ENCODE results near the gene ACP7.
"Not testable (repeated sequence)": the region's sequence is repeated elsewhere in the genome, so short reads cannot be mapped to it uniquely, and the experiment has no call there.

The ACP7 gene

DNA sequence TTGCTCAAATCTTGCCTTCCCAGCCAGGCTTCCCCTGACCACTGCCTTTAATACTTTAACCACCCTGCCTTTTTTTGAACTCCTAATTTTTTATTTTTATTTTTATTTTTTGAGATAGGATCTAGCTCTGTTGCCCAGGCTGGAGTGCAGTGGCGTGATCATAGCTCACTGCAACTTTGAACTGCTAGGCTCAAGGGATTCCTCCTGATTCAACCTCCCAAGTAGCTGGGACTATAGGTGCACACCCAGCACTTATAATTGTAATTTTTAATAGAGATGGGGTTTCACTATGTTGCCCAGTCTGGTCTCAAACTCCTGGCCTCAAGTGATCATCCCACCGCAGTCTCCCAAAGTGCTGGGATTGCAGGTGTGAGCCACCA is 30.1 kb upstream of the ACP7 start:
- no peak for TF ChIP-seq POLR2A (IDR thresholded peaks at IDR 0.05; ENCODE audit: low read depth, low read length)
- TF ChIP-seq TAF1 (IDR thresholded peaks at IDR 0.05; ENCODE audit: borderline replicate concordance, low read depth, low read length): no peak
- TF ChIP-seq POLR2AphosphoS5 (IDR thresholded peaks at IDR 0.05; ENCODE audit: low read depth, low read length): no peak
- no peak for FAIRE-seq
- DNase-seq (ENCODE audit: insufficient read length): no peak

GRCh38 chr19:39057615-39058014 is 26.6 kb upstream of the ACP7 start:
- no peak for FAIRE-seq
- TF ChIP-seq POLR2A (IDR thresholded peaks at IDR 0.05; ENCODE audit: low read depth, low read length): no peak
- TF ChIP-seq TAF1 (IDR thresholded peaks at IDR 0.05; ENCODE audit: borderline replicate concordance, low read depth, low read length): no peak
- no peak for TF ChIP-seq POLR2AphosphoS5 (IDR thresholded peaks at IDR 0.05; ENCODE audit: low read depth, low read length)
- no peak for DNase-seq (ENCODE audit: insufficient read length)

DNA sequence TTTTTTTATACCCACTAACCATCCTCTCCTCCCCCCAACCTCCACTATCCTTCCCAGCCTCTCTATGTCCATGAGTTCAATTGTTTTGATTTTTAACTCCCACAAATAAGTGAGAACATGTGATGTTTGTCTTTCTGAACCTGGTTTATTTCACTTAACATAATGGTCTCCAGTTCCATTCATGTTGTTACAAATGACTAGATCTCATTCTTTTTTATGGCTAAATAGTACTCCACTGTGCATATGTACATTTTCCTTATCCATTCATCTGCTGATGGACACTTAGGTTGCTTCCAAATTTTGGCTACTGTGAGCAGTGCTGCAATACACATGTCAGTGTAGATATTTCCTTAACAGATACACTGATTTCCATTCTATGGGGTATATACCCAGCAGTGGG is 24.9 kb upstream of the ACP7 start:
- FAIRE-seq (no peak), DNase-seq (ENCODE audit: insufficient read length) (no peak)
- no peak for TF ChIP-seq TAF1 (IDR thresholded peaks at IDR 0.05; ENCODE audit: borderline replicate concordance, low read depth, low read length)
- TF ChIP-seq POLR2AphosphoS5 (IDR thresholded peaks at IDR 0.05; ENCODE audit: low read depth, low read length): no peak
- TF ChIP-seq POLR2A (IDR thresholded peaks at IDR 0.05; ENCODE audit: low read depth, low read length): no peak

GRCh38 chr19:39060171-39060570 is 24.0 kb upstream of the ACP7 start:
- TF ChIP-seq POLR2AphosphoS5 (IDR thresholded peaks at IDR 0.05; ENCODE audit: low read depth, low read length) (no peak), POLR2A (IDR thresholded peaks at IDR 0.05; ENCODE audit: low read depth, low read length) (no peak), TAF1 (IDR thresholded peaks at IDR 0.05; ENCODE audit: borderline replicate concordance, low read depth, low read length) (no peak)
- DNase-seq (ENCODE audit: insufficient read length) (no peak), FAIRE-seq (no peak)

DNA sequence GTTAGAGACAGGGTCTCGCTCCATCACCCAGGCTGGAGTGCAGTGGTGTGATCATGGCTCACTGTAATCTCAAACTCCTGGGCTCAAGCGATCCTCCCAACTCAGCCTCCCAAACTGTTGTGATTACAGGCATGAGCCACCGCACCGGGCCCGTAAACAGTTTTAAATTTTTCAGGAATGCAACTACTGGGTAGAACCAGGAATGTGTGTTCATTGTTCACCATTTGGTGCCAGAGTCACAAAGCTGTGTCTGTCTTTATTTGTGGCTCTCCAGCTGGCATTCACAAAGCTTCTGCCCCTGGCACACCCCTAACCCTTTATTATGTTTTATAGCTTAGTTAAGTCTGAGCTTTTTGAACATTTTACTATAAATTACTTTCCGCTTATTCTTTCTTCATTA is 19.8 kb upstream of the ACP7 start:
- no peak for FAIRE-seq
- no peak for TF ChIP-seq POLR2A (IDR thresholded peaks at IDR 0.05; ENCODE audit: low read depth, low read length)
- TF ChIP-seq TAF1 (IDR thresholded peaks at IDR 0.05; ENCODE audit: borderline replicate concordance, low read depth, low read length): no peak
- DNase-seq (ENCODE audit: insufficient read length): no peak

GRCh38 chr19:39065928-39066327 is 18.2 kb upstream of the ACP7 start:
- TF ChIP-seq TAF1 (IDR thresholded peaks at IDR 0.05; ENCODE audit: borderline replicate concordance, low read depth, low read length) (no peak), POLR2AphosphoS5 (IDR thresholded peaks at IDR 0.05; ENCODE audit: low read depth, low read length) (no peak), POLR2A (IDR thresholded peaks at IDR 0.05; ENCODE audit: low read depth, low read length) (no peak)
- FAIRE-seq: no peak
- no peak for DNase-seq (ENCODE audit: insufficient read length)

DNA sequence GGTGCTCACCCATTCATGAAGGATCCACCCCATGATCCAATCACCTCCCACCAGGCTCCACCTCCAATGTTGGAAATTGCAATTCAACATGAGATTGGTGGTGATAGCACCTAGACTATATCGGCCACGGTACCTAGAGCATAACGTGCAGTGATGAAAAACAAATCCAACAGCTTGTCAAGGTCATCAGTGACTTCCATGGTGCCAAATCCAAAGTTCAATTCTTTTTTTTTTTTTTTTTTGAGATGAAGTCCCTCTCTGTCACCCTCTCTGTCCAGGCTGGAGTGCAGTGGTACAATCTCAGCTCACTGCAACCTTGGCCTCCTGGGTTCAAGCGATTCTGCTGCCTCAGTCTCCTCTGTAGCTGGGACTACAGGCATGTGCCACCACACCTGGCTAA is 17.1 kb upstream of the ACP7 start:
- FAIRE-seq: no peak
- TF ChIP-seq POLR2AphosphoS5 (IDR thresholded peaks at IDR 0.05; ENCODE audit: low read depth, low read length) (no peak), TAF1 (IDR thresholded peaks at IDR 0.05; ENCODE audit: borderline replicate concordance, low read depth, low read length) (no peak), POLR2A (IDR thresholded peaks at IDR 0.05; ENCODE audit: low read depth, low read length) (no peak)
- DNase-seq (ENCODE audit: insufficient read length): no peak

DNA sequence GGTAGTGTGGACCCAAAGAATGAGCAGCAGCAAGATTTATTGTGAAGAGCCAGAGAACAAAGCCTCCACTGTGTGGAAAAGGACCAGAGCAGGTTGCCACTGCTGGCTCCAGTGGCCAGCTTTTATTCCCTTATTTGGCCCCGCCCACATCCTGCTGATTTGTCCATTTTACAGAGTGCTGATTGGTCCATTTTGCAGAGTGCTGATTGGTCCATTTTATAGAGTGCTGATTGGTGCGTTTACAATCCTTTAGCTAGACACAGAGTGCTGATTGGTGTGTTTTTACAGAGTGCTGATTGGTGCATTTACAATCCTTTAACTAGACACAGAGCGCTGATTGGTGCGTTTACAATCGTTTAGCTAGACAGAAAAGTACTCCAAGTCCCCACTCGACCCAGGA is 15.9 kb upstream of the ACP7 start:
- FAIRE-seq: not testable (repeated sequence)

DNA sequence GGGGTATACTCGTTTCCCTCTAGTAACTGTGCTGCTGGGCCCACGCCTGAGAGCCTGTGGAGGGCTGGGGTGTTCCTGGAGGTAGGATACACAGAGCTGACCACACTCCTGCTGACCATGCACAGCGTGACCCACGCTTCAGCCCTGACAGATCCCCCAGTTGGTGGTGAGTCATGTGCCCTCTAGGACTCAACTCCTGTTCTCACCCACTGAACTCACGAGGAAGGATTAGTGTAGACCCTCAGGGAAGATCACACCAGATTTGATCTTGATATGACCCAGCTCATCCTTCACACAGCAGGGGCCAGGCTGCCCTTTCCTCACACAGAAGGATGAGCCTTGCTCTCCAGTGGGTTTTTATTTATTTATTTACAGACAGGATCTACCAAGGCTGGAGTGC is 13.3 kb upstream of the ACP7 start:
- no peak for TF ChIP-seq POLR2A (IDR thresholded peaks at IDR 0.05; ENCODE audit: low read depth, low read length)
- TF ChIP-seq TAF1 (IDR thresholded peaks at IDR 0.05; ENCODE audit: borderline replicate concordance, low read depth, low read length): no peak
- no peak for TF ChIP-seq POLR2AphosphoS5 (IDR thresholded peaks at IDR 0.05; ENCODE audit: low read depth, low read length)
- no peak for FAIRE-seq
- DNase-seq (ENCODE audit: insufficient read length): no peak

More for the DNA sequence above, 15.9 kb upstream of the ACP7 start:
- not testable (repeated sequence) for DNase-seq (ENCODE audit: insufficient read length)

DNA sequence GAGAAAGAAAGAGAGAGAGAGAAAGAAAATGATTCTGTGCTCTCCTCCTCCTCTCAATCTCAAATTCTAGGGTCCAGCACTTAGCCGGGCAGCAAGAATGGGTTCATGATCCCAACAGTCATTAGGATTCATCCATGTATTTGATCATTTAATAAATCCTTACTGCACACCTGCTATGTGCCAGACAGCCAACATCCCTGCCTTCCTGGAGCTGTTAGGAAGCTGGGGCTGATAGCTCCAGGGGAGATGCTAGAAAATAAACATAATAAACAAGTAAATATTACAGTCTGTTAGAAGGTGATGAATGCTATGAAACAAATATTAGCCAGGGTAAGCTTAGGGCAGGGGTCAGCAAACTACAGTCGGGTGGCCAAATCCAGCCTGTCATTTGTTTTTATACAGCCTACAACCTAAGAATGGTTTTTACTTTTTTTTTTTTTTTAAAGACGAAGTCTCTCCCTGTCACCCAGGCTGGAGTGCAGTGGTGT is 9.9 kb upstream of the ACP7 start:
- TF ChIP-seq POLR2AphosphoS5 (IDR thresholded peaks at IDR 0.05; ENCODE audit: low read depth, low read length): no peak
- no peak for TF ChIP-seq TAF1 (IDR thresholded peaks at IDR 0.05; ENCODE audit: borderline replicate concordance, low read depth, low read length)
- no peak for TF ChIP-seq POLR2A (IDR thresholded peaks at IDR 0.05; ENCODE audit: low read depth, low read length)
- FAIRE-seq (no peak), DNase-seq (ENCODE audit: insufficient read length) (no peak)

GRCh38 chr19:39074942-39075341 is 9.2 kb upstream of the ACP7 start:
- TF ChIP-seq POLR2AphosphoS5 (IDR thresholded peaks at IDR 0.05; ENCODE audit: low read depth, low read length) (no peak), TAF1 (IDR thresholded peaks at IDR 0.05; ENCODE audit: borderline replicate concordance, low read depth, low read length) (no peak), POLR2A (IDR thresholded peaks at IDR 0.05; ENCODE audit: low read depth, low read length) (no peak)
- FAIRE-seq (no peak), DNase-seq (ENCODE audit: insufficient read length) (no peak)

DNA sequence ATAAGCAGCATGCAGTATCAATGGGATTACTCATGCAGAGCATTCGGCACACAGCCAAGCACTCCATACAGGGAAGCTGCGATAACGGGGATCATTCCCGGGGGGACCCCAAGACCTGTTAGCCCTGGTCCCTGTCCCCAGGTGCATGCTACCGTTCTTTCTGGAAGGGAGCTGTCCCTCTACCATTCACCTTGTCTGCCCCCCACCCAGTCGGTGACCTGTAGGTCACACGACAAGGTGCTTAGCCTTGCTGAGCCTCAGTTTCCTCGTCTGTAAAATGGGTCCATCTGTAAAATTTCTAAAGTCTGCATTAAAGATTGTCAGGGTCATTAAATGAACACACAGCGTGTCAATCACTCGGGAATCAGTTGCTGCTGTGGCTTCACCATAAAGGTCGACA is 6.8 kb upstream of the ACP7 start:
- FAIRE-seq (no peak), DNase-seq (ENCODE audit: insufficient read length) (no peak)

More for the DNA sequence above, 6.8 kb upstream of the ACP7 start:
- no peak for TF ChIP-seq TAF1 (IDR thresholded peaks at IDR 0.05; ENCODE audit: borderline replicate concordance, low read depth, low read length)
- TF ChIP-seq POLR2AphosphoS5 (IDR thresholded peaks at IDR 0.05; ENCODE audit: low read depth, low read length): no peak
- no peak for TF ChIP-seq POLR2A (IDR thresholded peaks at IDR 0.05; ENCODE audit: low read depth, low read length)

Measured in GM12892 (cell line).